Coronary artery (tissue), 2 donors: ENCODE data around the gene TTBK2.

Source experiments
- DNase-seq: peaks from one replicate; pipeline ENCODE4 v3.0.0-alpha.2; 2017; ENCODE audit warnings: low spot score
- H3K27ac ChIP-seq, 2 donors: fragments of 200-600 bp; sonication (generic); one replicate each; pipeline ENCODE4 v1.5.1; 2016 to 2019
- H3K4me3 ChIP-seq: fragments of 200-600 bp; sonication (generic); 2 replicates; pipeline ENCODE4 v1.5.1; 2016; ENCODE audit warnings: mild to moderate bottlenecking, moderate library complexity
- TF ChIP-seq, protein P1 (sequence below): fragments of 200-600 bp; sonication (generic); IDR thresholded peaks from one replicate; pipeline ENCODE4 v1.5.1; 2019; ENCODE audit warnings: antibody characterized with exemption

The TTBK2 gene

GRCh38 chr15:42737529-42738328 is 182.8 kb downstream of the TTBK2 start:
- Histone ChIP-seq H3K4me3 (peak overlapping the region; percentile 88), H3K27ac (peak overlapping the region; percentile 78 to 88)
- TF ChIP-seq, protein P1, sequence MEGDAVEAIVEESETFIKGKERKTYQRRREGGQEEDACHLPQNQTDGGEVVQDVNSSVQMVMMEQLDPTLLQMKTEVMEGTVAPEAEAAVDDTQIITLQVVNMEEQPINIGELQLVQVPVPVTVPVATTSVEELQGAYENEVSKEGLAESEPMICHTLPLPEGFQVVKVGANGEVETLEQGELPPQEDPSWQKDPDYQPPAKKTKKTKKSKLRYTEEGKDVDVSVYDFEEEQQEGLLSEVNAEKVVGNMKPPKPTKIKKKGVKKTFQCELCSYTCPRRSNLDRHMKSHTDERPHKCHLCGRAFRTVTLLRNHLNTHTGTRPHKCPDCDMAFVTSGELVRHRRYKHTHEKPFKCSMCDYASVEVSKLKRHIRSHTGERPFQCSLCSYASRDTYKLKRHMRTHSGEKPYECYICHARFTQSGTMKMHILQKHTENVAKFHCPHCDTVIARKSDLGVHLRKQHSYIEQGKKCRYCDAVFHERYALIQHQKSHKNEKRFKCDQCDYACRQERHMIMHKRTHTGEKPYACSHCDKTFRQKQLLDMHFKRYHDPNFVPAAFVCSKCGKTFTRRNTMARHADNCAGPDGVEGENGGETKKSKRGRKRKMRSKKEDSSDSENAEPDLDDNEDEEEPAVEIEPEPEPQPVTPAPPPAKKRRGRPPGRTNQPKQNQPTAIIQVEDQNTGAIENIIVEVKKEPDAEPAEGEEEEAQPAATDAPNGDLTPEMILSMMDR, result no peak
- DNase-seq, result no peak

GRCh38 chr15:42736793-42737528 is 183.6 kb downstream of the TTBK2 start, which contains the start of gene CDAN1:
TSS of gene CDAN1 (minus strand) at chr15:42737128. CDS start at chr15:42737102, 26 bp downstream.
- DNase-seq, result peak; percentile 92
- Histone ChIP-seq H3K4me3 (peak within 1 kb of the TSS; percentile 88), H3K27ac (peak within 1 kb of the TSS; percentile 78 to 88)
- TF ChIP-seq, protein P1, result no peak

- peak overlapping the region; percentile 88 for H3K4me3 ChIP-seq
- DNase-seq, result no peak
- peak overlapping the region; percentile 78 to 88 for H3K27ac ChIP-seq
- TF ChIP-seq, protein P1, result no peak
Observed at GRCh38 chr15:42736178-42736792, 184.3 kb downstream of the TTBK2 start.

DNA sequence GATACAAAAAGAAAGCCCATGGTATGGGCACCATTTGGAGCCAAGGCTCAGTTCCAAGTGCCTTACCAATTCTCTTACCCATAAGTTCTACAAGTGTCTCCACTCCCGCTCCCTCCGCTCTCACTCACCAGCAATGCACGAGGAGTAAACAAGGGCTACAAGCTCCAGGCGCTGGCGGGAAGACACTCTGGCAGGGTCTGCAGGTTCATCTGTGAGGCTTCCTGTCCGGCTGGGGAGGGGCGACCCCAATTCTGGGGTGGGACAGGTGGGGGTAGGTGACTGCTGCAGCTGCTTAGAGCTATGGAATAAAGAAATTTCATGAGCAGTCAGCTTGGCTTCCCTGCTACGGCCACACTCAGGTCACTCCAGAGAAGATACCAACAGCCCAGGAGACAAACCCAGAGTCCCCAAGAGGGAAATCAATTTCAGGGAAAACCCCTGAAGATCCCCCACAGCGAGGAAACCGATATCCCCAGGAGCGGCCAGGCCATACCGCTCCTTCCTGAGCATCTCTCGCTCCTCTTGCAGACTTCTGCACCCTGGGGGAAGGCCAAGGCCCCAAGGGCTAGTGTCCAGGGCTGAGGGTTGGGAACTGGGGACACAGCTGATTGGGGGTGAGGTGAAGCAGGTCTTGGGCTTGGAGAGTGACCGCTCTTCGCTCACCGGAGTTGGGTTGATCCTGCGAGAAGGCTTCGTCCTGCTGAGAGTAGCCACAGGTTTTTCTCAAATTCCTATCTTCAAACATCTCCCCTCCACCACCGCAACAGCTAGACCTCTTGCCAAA is 185.0 kb downstream of the TTBK2 start:
- Histone ChIP-seq H3K27ac (peak overlapping the region in 1 of 2 donors; percentile 88), H3K4me3 (peak overlapping the region; percentile 88)
- DNase-seq, result no peak
- TF ChIP-seq, protein P1, result no peak

- no peak overlapping the region for H3K27ac ChIP-seq
- TF ChIP-seq, protein P1, result no peak
- H3K4me3 ChIP-seq, result no peak overlapping the region
- no peak for DNase-seq
Observed at GRCh38 chr15:42734076-42734672, 186.4 kb downstream of the TTBK2 start.

- H3K4me3 ChIP-seq, result no peak overlapping the region
- no peak for DNase-seq
- TF ChIP-seq, protein P1, result no peak
- no peak overlapping the region for H3K27ac ChIP-seq
Observed at GRCh38 chr15:42733027-42733426, 187.6 kb downstream of the TTBK2 start.
